Measurements from ENCODE around the gene ADCYAP1.

ADCYAP1 gene

DNA sequence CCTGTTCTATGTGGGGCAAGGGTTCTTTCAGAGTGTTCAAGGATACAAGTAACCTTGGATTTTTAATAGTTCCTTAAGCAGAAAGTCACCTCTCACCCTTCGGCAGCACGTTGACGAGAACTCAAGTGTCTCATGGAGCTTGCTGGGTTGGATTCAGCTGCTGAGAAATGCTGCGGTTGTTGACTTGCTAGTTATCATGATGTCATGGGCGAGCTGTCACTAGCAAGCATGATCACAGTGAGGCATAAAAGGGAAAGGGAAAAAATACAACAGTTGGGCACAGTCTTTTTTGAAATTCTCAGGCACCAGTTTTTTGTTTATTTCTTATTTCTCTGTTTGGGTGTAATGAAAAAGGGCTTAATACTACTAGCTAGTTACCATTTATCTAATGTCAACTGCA lies 53.2 kb downstream of the ADCYAP1 start:
- TF ChIP-seq, protein P1, sequence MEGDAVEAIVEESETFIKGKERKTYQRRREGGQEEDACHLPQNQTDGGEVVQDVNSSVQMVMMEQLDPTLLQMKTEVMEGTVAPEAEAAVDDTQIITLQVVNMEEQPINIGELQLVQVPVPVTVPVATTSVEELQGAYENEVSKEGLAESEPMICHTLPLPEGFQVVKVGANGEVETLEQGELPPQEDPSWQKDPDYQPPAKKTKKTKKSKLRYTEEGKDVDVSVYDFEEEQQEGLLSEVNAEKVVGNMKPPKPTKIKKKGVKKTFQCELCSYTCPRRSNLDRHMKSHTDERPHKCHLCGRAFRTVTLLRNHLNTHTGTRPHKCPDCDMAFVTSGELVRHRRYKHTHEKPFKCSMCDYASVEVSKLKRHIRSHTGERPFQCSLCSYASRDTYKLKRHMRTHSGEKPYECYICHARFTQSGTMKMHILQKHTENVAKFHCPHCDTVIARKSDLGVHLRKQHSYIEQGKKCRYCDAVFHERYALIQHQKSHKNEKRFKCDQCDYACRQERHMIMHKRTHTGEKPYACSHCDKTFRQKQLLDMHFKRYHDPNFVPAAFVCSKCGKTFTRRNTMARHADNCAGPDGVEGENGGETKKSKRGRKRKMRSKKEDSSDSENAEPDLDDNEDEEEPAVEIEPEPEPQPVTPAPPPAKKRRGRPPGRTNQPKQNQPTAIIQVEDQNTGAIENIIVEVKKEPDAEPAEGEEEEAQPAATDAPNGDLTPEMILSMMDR (IDR thresholded peaks at IDR 0.05; ENCODE audit: low read depth, low read length, poor library complexity, severe bottlenecking) = no peak
- no peak for TF ChIP-seq EZH2phosphoT487 (IDR thresholded peaks at IDR 0.05; ENCODE audit: borderline replicate concordance, low read length)
- Histone ChIP-seq H3K9me2 (replicated peaks; ENCODE audit: control insufficient read depth, low read length) (no peaks in the 10 kb centered on the region), H4K20me1 (ENCODE audit: control insufficient read depth, insufficient read depth, low read depth, low read length) (no peaks in the 10 kb centered on the region), H3K4me1 (ENCODE audit: control insufficient read depth, low read length) (no peaks in the 10 kb centered on the region), H3K4me2 (ENCODE audit: low read length) (no peak overlapping the region), H3K27me3 (ENCODE audit: control insufficient read depth, low read length) (no peaks in the 10 kb centered on the region), H3K36me3 (ENCODE audit: control insufficient read depth, low read length) (no peaks in the 10 kb centered on the region), H3K4me3 (ENCODE audit: low read length) (no peak overlapping the region), H3K9me3 (ENCODE audit: control insufficient read depth, insufficient read depth, low read length) (no peaks in the 10 kb centered on the region), H3K27ac (ENCODE audit: low read depth, low read length) (no peak overlapping the region), H3K79me2 (ENCODE audit: control insufficient read depth, low read length) (no peaks in the 10 kb centered on the region), H3F3A (ENCODE audit: control insufficient read depth, insufficient read depth) (no peaks in the 10 kb centered on the region)

DNA sequence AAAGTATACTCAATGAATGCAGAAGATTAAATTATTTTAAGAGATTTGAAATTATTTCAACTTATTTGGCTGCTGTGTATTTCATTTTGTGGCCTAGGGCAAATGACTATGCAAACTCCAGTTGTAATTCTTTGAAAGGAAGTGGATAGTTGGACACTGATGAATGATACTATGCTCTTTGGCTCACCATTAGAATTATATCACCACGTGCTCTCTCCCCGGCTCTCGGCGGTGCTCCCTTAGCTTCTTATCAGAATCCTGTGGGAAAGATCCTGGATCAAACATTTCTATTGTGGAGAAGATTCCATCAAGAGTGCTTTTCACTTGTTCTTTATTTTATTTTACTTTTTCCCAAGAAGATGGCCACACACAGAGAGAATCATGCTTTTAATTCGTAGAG lies 55.2 kb downstream of the ADCYAP1 start:
- Histone ChIP-seq H3K4me2 (ENCODE audit: low read length) (no peak overlapping the region), H3K9me2 (replicated peaks; ENCODE audit: control insufficient read depth, low read length) (no peaks in the 10 kb centered on the region), H3K79me2 (ENCODE audit: control insufficient read depth, low read length) (no peaks in the 10 kb centered on the region), H3K27me3 (ENCODE audit: control insufficient read depth, low read length) (no peaks in the 10 kb centered on the region), H3K9me3 (ENCODE audit: control insufficient read depth, insufficient read depth, low read length) (no peaks in the 10 kb centered on the region), H4K20me1 (ENCODE audit: control insufficient read depth, insufficient read depth, low read depth, low read length) (no peaks in the 10 kb centered on the region), H3K36me3 (ENCODE audit: control insufficient read depth, low read length) (no peaks in the 10 kb centered on the region), H3F3A (ENCODE audit: control insufficient read depth, insufficient read depth) (no peaks in the 10 kb centered on the region), H3K4me1 (ENCODE audit: control insufficient read depth, low read length) (no peaks in the 10 kb centered on the region), H3K27ac (ENCODE audit: low read depth, low read length) (no peak overlapping the region), H3K4me3 (ENCODE audit: low read length) (no peak overlapping the region)
- no peak for TF ChIP-seq EZH2phosphoT487 (IDR thresholded peaks at IDR 0.05; ENCODE audit: borderline replicate concordance, low read length)
- TF ChIP-seq, protein P1 (IDR thresholded peaks at IDR 0.05; ENCODE audit: low read depth, low read length, poor library complexity, severe bottlenecking) = no peak
